Skeletal muscle tissue (tissue), 4 donors: ENCODE measurements around the gene CDH26. TPM values are rescaled to one million over a fixed set of nuclear protein-coding genes. Genes with fewer than 3 reads are reported as not detected.

Experiments
- H3K27ac ChIP-seq: one replicate; pipeline ENCODE4 v1.7.0; 2013; ENCODE audit warnings: mild to moderate bottlenecking, low read depth, low read length, inconsistent platforms
- H3K27me3 ChIP-seq, 3 donors: one replicate each; pipeline ENCODE4 v1.7.0; 2013; ENCODE audit warnings: low read length in 3 of 3; ENCODE audit not compliant: control insufficient read depth in 3 of 3, insufficient read depth in 3 of 3
- H3K36me3 ChIP-seq, 3 donors: one replicate each; pipeline ENCODE4 v1.7.0; 2013; ENCODE audit warnings: low read length in 3 of 3; ENCODE audit not compliant: control insufficient read depth in 3 of 3, insufficient read depth in 3 of 3
- H3K4me1 ChIP-seq, 3 donors: one replicate each; pipeline ENCODE4 v1.7.0; 2013; ENCODE audit warnings: low read length in 3 of 3, mild to moderate bottlenecking in 3 of 3; ENCODE audit not compliant: control insufficient read depth in 3 of 3, insufficient read depth in 3 of 3
- H3K4me3 ChIP-seq, 3 donors: one replicate each; pipeline ENCODE4 v1.7.0; 2013; ENCODE audit warnings: low read length in 3 of 3
- H3K9ac ChIP-seq, 3 donors: one replicate each; pipeline ENCODE4 v1.7.0; 2013; ENCODE audit warnings: low read length in 3 of 3, mild to moderate bottlenecking in 3 of 3, moderate library complexity in 2 of 3, low read depth in 1 of 3
- H3K9me3 ChIP-seq, 3 donors: one replicate each; pipeline ENCODE4 v1.7.0; 2013; ENCODE audit warnings: low read length in 3 of 3; ENCODE audit not compliant: control insufficient read depth in 3 of 3
- total RNA-seq: library from RNA; depleted of rRNA; stranded (reverse); fragments of >200 nt; gene quantifications from one replicate; pipeline ENCODE4 v1.2.3, GENCODE V29; 2014
- donor health status: Osteomylitis.

The CDH26 gene
- total RNA-seq, 1 donor from 2014 or later = 0.52 TPM

DNA sequence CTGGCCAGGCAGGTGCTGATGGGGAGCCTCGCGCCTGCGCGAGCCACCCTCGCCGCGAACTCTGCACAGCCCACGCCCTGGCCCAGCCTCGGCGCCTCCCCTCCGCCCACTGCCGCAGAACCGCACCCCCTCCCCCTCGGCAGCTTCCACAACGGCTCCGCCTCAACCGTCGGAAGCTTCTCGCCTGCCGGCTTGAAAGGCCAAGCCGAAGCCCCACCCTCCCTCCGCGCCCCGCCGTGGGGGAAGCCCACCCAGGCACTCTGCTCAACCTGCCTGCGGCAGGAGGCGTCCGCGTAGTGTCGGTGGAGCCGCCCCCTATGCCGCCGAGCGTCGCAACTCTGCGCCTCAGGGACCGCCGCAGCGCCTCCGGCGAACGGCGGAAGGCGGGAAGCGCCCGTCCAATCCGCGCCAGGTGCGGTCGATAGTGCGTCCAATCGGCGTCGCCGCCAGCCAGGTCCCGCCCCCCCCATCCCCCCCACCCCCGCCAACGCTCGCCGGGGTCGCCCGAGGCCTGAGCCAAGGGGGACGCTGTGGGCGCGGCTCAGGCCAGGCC is 24.9 kb upstream of the CDH26 start, which contains the start of gene SYCP2:
SYCP2 (minus strand) TSS at position 342 of the 553 bp plus-strand sequence. CDS start 11,224 bp downstream, outside the sequence.
- Histone ChIP-seq H3K4me3 (peak within 1 kb of the TSS; percentile 78 to 82 (median 80)), H3K27me3 (no peaks in the 10 kb centered on the region), H3K36me3 (no peaks in the 10 kb centered on the region), H3K4me1 (peaks cover 9 to 18% (median 17%) of the 10 kb centered on the region in 3 donors), H3K27ac (no peak within 1 kb of the TSS), H3K9me3 (no peaks in the 10 kb centered on the region), H3K9ac (peak within 1 kb of the TSS; percentile 61 to 77 (median 70))

DNA sequence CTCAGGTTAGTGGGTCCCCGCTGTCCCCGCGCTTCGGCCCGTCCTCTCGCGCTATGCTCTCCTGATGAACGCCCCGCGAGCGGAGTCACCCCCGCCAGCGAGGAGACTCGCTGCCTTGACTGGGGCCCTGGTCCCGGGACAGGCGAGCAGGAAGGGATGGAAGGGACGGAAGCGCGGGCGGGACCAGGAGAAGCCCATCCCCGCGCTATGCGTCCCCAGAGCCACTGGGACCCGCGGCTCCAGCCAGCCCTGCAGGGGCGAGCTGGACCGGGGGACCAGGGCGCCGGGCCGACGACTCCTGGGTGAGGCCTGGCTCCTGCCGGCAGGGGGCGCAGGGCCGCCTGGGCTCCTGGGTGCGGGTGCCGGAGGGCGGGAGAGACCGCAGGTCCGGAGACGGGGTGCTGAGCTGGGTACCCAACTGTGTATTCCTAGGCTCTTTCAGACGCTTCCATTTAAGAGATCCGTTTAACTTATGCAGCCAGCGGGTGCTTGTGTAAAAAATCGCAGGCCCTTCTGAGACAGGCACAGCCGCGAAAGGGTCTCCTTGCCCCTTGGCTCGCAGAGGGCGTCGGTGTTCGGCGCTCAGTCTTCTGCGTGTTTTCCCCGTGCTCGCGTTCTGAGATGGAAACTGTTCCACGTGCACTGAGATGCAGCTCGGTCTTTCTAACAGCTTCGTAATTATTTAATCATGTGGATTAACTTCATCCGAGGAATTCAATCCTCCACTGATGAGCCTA is 24.2 kb upstream of the CDH26 start:
- Histone ChIP-seq H3K9ac (peak overlapping the region; percentile 61 to 77 (median 70)), H3K36me3 (no peaks in the 10 kb centered on the region), H3K4me1 (peaks cover 15 to 24% (median 23%) of the 10 kb centered on the region in 3 donors), H3K27ac (no peak overlapping the region), H3K27me3 (no peaks in the 10 kb centered on the region), H3K9me3 (no peaks in the 10 kb centered on the region), H3K4me3 (peak overlapping the region; percentile 78 to 82 (median 80))

DNA sequence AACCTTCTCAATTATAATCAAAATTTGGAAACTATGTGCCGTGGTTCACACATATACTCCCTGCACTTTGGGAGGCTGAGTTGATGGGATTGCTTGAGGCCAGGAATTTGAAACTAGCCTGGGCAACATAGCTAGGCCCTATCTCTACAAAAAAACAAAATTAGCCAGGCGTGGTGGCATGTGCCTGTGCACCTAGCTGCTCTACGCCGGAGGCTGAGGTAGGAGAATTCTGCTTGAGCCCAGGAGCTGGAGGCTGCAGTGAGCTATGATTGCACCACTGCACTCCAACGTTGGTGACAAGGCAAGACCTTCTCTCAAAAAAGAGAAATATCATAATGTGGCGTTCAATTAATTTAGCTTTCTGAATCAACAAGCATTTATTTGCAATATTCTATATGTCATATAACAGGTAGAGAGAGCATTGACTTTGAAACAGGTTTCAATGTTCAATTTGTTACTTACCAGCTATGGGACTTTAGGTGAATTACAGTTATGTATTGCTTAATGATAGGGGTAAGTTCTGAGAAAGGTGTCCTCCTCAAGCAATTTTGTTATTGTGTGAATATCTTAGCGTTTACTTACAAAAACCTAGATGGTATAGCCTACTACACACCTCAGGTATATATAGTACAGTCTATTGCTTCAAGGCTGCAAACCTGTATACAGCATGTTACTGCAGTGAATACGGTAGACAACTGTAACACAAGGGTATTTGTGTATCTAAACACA is 22.6 kb upstream of the CDH26 start:
- Histone ChIP-seq H3K27me3 (no peaks in the 10 kb centered on the region), H3K4me1 (peaks cover 20 to 30% (median 29%) of the 10 kb centered on the region in 3 donors), H3K4me3 (no peak overlapping the region), H3K27ac (no peak overlapping the region), H3K9me3 (no peaks in the 10 kb centered on the region), H3K36me3 (no peaks in the 10 kb centered on the region), H3K9ac (no peak overlapping the region)

DNA sequence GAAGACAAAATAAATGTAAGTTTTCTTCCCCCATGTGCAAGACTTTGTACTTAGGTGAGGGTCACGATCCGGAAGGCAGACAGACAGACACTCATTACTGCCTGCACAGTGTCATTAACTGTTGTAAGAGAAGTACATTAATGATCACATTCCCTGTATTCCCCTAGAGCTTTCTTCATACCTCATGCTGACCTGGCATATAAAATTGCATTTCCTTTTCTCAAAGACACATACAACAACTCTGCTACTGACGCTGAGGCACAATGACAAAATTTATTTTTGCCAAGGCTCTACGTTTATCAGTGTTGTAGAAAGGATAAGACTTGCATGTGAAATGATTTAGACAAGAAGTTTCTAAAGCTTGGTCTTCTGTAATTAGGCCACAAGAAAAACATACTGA is 21.8 kb upstream of the CDH26 start:
- Histone ChIP-seq H3K9me3 (no peaks in the 10 kb centered on the region), H3K9ac (peak overlapping the region in 2 of 3 donors; percentile 34 to 59), H3K27me3 (no peaks in the 10 kb centered on the region), H3K36me3 (no peaks in the 10 kb centered on the region), H3K4me1 (peaks cover 24 to 38% (median 34%) of the 10 kb centered on the region in 3 donors), H3K27ac (no peak overlapping the region), H3K4me3 (peak overlapping the region in 1 of 3 donors; percentile 4)

DNA sequence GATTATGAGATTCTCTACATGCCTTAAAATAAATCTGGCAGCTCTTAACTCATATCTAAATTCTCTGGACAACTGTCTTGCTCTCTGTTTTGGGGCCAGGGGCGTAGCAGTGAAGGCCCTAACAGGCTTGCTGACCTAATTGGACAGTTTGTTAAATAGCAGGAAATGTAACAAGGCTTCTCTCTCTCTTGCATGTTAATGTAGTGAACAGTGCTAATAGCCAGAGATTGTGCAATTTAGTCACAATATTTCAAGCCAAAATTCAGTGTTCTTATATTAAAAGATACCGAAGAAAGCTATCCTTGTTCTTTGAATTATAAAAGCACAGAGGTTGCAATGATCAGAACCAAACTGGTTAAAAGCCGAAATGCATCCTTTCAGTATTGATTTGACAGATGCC is 21.1 kb upstream of the CDH26 start:
- H3K4me3 ChIP-seq = peak overlapping the region in 1 of 3 donors; percentile 52

DNA sequence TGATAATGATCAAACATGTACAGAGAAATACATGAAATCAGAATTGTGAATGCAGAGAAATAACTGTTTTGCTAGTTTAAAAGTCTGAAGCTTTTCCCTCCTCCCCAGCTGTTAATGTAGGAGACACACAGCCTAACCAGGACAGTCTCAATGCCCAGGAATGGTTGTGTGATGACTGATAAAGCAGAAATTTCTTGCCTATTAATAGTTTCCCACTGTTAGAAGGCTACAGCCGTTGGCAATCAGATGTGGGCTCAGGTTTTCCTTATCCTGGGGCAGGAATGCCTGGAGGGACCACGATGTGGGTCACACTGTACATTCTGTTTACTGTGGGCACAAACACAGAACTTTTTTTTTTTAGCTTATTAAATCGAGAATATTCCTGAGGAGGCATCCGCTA is 20.0 kb upstream of the CDH26 start:
- H3K4me3 ChIP-seq = peak overlapping the region; percentile 14 to 88 (median 59)

More for the DNA sequence above, 21.1 kb upstream of the CDH26 start:
- Histone ChIP-seq H3K27me3 (no peaks in the 10 kb centered on the region), H3K9ac (peak overlapping the region in 2 of 3 donors; percentile 30 to 46), H3K27ac (no peak overlapping the region), H3K9me3 (no peaks in the 10 kb centered on the region), H3K36me3 (no peaks in the 10 kb centered on the region), H3K4me1 (peaks cover 31 to 45% (median 41%) of the 10 kb centered on the region in 3 donors)

DNA sequence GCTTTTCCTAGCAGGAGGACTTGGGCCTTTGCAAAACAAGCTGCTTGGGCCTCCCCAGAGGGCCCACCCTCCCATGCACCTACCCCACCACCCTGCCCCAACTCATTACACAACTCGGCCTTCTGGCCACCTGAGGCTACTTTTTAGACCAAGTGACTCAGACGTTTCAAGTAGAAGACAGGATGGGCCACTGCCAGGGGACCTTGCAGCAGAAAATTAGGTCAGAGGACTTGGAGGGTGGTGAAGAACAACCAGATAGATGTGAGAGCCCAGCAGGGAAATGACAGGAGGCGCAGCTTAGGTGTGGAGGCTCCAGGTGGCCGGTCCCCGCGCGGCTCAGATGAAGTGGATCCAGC is 19.5 kb upstream of the CDH26 start:
- H3K36me3 ChIP-seq = peaks cover 3 to 11% (median 6%) of the 10 kb centered on the region in 3 donors
- peaks cover 34 to 46% (median 44%) of the 10 kb centered on the region in 3 donors for H3K4me1 ChIP-seq
- no peaks in the 10 kb centered on the region for H3K27me3 ChIP-seq
- H3K27ac ChIP-seq = peak overlapping the region; percentile 59
- H3K9me3 ChIP-seq = no peaks in the 10 kb centered on the region
- H3K9ac ChIP-seq = peak overlapping the region in 2 of 3 donors; percentile 18 to 57
- H3K4me3 ChIP-seq = peak overlapping the region; percentile 59 to 97 (median 88)

More for the DNA sequence above, 20.0 kb upstream of the CDH26 start:
- H3K27me3 ChIP-seq = no peaks in the 10 kb centered on the region
- H3K36me3 ChIP-seq = peaks cover 3 to 8% (median 6%) of the 10 kb centered on the region in 3 donors
- H3K27ac ChIP-seq = peak overlapping the region; percentile 59
- no peaks in the 10 kb centered on the region for H3K9me3 ChIP-seq
- peak overlapping the region in 2 of 3 donors; percentile 0 to 57 for H3K9ac ChIP-seq
- peaks cover 34 to 46% (median 44%) of the 10 kb centered on the region in 3 donors for H3K4me1 ChIP-seq

DNA sequence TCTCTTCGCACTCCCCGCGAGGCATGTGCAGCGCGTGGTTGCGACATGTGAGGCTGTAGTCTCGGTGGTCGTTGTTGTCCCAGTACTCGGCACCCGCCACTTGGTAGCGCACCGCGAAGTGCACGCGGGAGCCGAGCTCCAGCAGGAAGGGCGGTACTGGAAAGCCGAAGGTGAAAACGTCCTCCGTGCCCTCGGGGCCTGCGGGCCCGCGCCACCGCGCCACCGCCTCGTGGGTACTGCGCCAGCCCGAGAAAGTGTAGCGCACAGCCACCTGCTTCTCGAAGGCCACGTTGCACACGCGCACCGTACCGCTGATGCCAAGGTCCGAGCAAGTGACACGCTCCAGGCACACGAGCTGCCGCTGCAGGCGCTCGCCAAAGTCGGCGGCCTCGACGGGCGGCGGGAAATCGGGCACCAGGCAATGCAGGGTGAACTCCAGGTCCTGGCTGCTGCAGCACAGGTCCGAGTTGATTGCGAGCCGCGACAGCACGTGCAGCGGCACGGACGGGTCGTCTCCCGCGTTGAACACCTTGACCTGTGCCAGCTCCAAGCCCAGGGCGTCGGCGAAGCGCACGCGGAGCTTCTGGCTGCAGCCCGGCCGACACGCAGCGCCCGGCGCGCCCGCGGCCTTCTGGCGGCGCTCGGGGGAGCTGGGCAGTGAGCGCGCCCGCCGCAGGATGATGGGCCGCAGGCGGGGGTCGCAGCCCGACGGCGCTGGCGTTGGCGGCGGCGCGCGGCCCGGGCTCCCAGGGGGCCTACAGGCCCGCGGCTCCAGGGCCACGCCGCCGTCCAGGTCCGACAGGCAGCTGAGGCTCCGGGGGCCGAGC is 19.0 kb upstream of the CDH26 start:
- Histone ChIP-seq H3K27me3 (no peaks in the 10 kb centered on the region), H3K9me3 (no peaks in the 10 kb centered on the region), H3K27ac (peak overlapping the region; percentile 93), H3K9ac (peak overlapping the region; percentile 83 to 98 (median 91)), H3K4me1 (peaks cover 32 to 44% (median 43%) of the 10 kb centered on the region in 3 donors), H3K36me3 (peaks cover 9 to 17% (median 12%) of the 10 kb centered on the region in 3 donors), H3K4me3 (peak overlapping the region; percentile 86 to 97 (median 88))

DNA sequence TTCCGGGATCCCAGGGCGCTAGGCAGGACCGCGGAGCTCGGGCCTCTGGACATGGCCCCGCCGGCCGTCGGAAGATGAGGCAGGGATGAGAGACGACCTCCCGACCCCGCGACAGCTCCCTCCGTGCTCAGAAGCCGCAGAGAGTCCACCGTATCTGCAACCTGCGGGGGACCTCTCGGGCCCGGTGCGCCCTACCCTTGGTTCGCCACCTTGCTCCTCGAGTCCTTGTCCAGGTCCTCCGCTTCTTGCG is 18.4 kb upstream of the CDH26 start:
- peaks cover 31 to 48% (median 42%) of the 10 kb centered on the region in 3 donors for H3K4me1 ChIP-seq
- peak overlapping the region; percentile 83 to 98 (median 91) for H3K9ac ChIP-seq
- H3K27ac ChIP-seq = peak overlapping the region; percentile 93
- peaks cover 12 to 22% (median 18%) of the 10 kb centered on the region in 3 donors for H3K36me3 ChIP-seq
- no peaks in the 10 kb centered on the region for H3K9me3 ChIP-seq
- H3K4me3 ChIP-seq = peak overlapping the region; percentile 86 to 97 (median 88)
- H3K27me3 ChIP-seq = no peaks in the 10 kb centered on the region
